ENCODE results near the gene MS4A15.

MS4A15 gene

GRCh38 chr11:60825118-60825517, 68.5 kb downstream of the MS4A15 start:
- no peak for ATAC-seq
- no peak for TF ChIP-seq SNAI2 (CRISPR knock-in tag; IDR thresholded peaks at IDR 0.05)
- no peak for TF ChIP-seq POU6F1 (CRISPR knock-in tag; IDR thresholded peaks at IDR 0.05; ENCODE audit: borderline replicate concordance, low read depth)
- no peak for TF ChIP-seq TCF4 (CRISPR knock-in tag; IDR thresholded peaks at IDR 0.05; ENCODE audit: borderline replicate concordance)
- no peak for TF ChIP-seq ESRRG (CRISPR knock-in tag; IDR thresholded peaks at IDR 0.05)
- no peak for TF ChIP-seq ZNF70 (CRISPR knock-in tag; IDR thresholded peaks at IDR 0.05)
- no peak for TF ChIP-seq PPARA (CRISPR knock-in tag; IDR thresholded peaks at IDR 0.05; ENCODE audit: borderline replicate concordance)
- no peak for TF ChIP-seq TOX (CRISPR knock-in tag; IDR thresholded peaks at IDR 0.05; ENCODE audit: borderline replicate concordance)
- TF ChIP-seq BACH2 (CRISPR knock-in tag; IDR thresholded peaks at IDR 0.05; ENCODE audit: borderline replicate concordance): no peak
- TF ChIP-seq TSHZ2 (CRISPR knock-in tag; IDR thresholded peaks at IDR 0.05): no peak
- no peak for TF ChIP-seq ZC3H10 (CRISPR knock-in tag; IDR thresholded peaks at IDR 0.05)
- no peak for TF ChIP-seq ISL1 (CRISPR knock-in tag; IDR thresholded peaks at IDR 0.05)
- TF ChIP-seq ZFP30 (CRISPR knock-in tag; IDR thresholded peaks at IDR 0.05): no peak
- no peak for TF ChIP-seq OSR1 (CRISPR knock-in tag; IDR thresholded peaks at IDR 0.05)
- no peak for TF ChIP-seq CSDC2 (CRISPR knock-in tag; IDR thresholded peaks at IDR 0.05)
- TF ChIP-seq CREB5 (CRISPR knock-in tag; IDR thresholded peaks at IDR 0.05; ENCODE audit: low read depth): no peak
- TF ChIP-seq GLIS3 (CRISPR knock-in tag; IDR thresholded peaks at IDR 0.05): no peak
- TF ChIP-seq CSRNP3 (CRISPR knock-in tag; IDR thresholded peaks at IDR 0.05): no peak

GRCh38 chr11:60825790-60826189, 69.1 kb downstream of the MS4A15 start:
- no peak for ATAC-seq
- no peak for TF ChIP-seq ZNF565 (CRISPR knock-in tag; conservative IDR thresholded peaks at IDR 0.05; ENCODE audit: low read depth)
- no peak for TF ChIP-seq ZNF70 (CRISPR knock-in tag; IDR thresholded peaks at IDR 0.05)
- no peak for TF ChIP-seq ARNTL (CRISPR knock-in tag; IDR thresholded peaks at IDR 0.05; ENCODE audit: borderline replicate concordance, low read depth)
- TF ChIP-seq TCF4 (CRISPR knock-in tag; IDR thresholded peaks at IDR 0.05; ENCODE audit: borderline replicate concordance): no peak
- TF ChIP-seq GLIS3 (CRISPR knock-in tag; IDR thresholded peaks at IDR 0.05): no peak
- no peak for TF ChIP-seq SNAI2 (CRISPR knock-in tag; IDR thresholded peaks at IDR 0.05)
